Measurements from ENCODE around the gene L1CAM.

L1CAM gene

GRCh38 chrX:153857348-153857903 lies 28.5 kb downstream of the L1CAM start:
- no peak for DNase-seq (ENCODE audit: low spot score)
- no peak for TF ChIP-seq CTCF (conservative IDR thresholded peaks at IDR 0.05; ENCODE audit: low read depth)
- CTCF ChIA-PET, result no interaction called here
- no peak overlapping the region for H3K27ac ChIP-seq
- POLR2A ChIA-PET (ENCODE audit: low non-redundant PET), result no interaction called here

DNA sequence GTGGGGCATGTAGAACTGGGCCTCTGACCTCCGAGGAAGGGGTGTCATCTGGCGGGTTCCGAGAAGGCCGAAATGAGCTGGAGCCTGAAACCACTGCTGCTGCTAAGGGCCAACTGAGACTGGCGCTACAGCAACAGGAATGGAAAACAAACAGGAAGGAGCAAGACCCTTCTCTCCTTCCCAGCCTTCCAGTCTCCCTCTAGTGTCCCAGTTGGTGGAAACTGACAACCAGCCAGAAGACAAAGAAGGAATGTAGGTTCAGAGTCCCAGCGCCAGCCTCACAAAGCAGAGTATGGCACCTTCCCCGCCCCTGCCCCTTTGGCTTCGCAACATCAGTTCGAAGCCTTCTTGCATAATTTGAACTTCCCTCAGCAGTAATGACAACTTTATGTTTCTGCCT lies 31.3 kb downstream of the L1CAM start:
- TF ChIP-seq CTCF (conservative IDR thresholded peaks at IDR 0.05; ENCODE audit: low read depth), result no peak
- CTCF ChIA-PET, result no interaction called here
- POLR2A ChIA-PET (ENCODE audit: low non-redundant PET), result no interaction called here
- H3K27ac ChIP-seq, result no peak overlapping the region
- no peak for DNase-seq (ENCODE audit: low spot score)

- H3K27ac ChIP-seq, result no peak overlapping the region
- TF ChIP-seq CTCF (conservative IDR thresholded peaks at IDR 0.05; ENCODE audit: low read depth), result no peak
- CTCF ChIA-PET, result interaction anchor here (0.5 kb wide), 1 partner anchor 9 kb away, joined by 3 read pairs; no protein-coding TSS in a partner anchor
- DNase-seq (ENCODE audit: low spot score), result no peak
- POLR2A ChIA-PET (ENCODE audit: low non-redundant PET), result no interaction called here
These were observed 32.1 kb downstream of the L1CAM start for GRCh38 chrX:153853902-153854267.

- no peak for TF ChIP-seq CTCF (conservative IDR thresholded peaks at IDR 0.05; ENCODE audit: low read depth)
- ChIA-PET POLR2A (ENCODE audit: low non-redundant PET) (no interaction called here), CTCF (interaction anchor here (0.5 kb wide), 1 partner anchor 9 kb away, joined by 3 read pairs; no protein-coding TSS in a partner anchor)
- DNase-seq (ENCODE audit: low spot score), result no peak
- no peak overlapping the region for H3K27ac ChIP-seq
These were observed 32.6 kb downstream of the L1CAM start for GRCh38 chrX:153853180-153853901.

DNA sequence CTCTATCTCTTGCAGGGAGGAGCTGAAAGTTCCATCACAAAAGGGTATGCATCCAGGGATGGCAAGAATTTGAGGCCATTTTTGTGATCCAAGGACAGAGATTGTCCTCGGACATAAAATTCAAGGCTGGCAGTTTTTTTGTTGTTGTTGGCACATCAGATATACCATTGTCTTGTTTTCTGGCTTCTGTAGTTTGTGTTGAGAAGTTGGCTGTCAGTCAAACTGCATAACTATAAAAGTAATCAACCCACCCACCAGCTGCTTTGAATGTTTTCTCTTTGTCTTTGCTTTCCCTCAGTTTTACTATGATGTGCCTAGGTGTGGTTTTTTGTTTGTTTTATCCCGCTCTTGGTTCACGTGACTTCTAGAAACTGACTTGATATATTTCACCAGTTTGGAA lies 34.0 kb downstream of the L1CAM start:
- POLR2A ChIA-PET (ENCODE audit: low non-redundant PET), result no interaction called here
- CTCF ChIA-PET, result no interaction called here
- H3K27ac ChIP-seq, result no peak overlapping the region
- TF ChIP-seq CTCF (conservative IDR thresholded peaks at IDR 0.05; ENCODE audit: low read depth), result no peak
- no peak for DNase-seq (ENCODE audit: low spot score)

- CTCF ChIA-PET, result no interaction called here
- H3K27ac ChIP-seq, result no peak overlapping the region
- POLR2A ChIA-PET (ENCODE audit: low non-redundant PET), result no interaction called here
These were observed 37.6 kb downstream of the L1CAM start for GRCh38 chrX:153848325-153848724.

More at GRCh38 chrX:153848325-153848724, 37.6 kb downstream of the L1CAM start:
- TF ChIP-seq CTCF (conservative IDR thresholded peaks at IDR 0.05; ENCODE audit: low read depth), result no peak
- no peak for DNase-seq (ENCODE audit: low spot score)
